GM04503 (cell line): ENCODE measurements around the gene TCP1.
"Not testable (repeated sequence)": the region's sequence is repeated elsewhere in the genome, so short reads cannot be mapped to it uniquely, and the experiment has no call there.

Experiments
- DNase-seq: peaks from one replicate; pipeline ENCODE4 v3.0.0-alpha.2; 2012; ENCODE audit warnings: low read depth

Gene TCP1

DNA sequence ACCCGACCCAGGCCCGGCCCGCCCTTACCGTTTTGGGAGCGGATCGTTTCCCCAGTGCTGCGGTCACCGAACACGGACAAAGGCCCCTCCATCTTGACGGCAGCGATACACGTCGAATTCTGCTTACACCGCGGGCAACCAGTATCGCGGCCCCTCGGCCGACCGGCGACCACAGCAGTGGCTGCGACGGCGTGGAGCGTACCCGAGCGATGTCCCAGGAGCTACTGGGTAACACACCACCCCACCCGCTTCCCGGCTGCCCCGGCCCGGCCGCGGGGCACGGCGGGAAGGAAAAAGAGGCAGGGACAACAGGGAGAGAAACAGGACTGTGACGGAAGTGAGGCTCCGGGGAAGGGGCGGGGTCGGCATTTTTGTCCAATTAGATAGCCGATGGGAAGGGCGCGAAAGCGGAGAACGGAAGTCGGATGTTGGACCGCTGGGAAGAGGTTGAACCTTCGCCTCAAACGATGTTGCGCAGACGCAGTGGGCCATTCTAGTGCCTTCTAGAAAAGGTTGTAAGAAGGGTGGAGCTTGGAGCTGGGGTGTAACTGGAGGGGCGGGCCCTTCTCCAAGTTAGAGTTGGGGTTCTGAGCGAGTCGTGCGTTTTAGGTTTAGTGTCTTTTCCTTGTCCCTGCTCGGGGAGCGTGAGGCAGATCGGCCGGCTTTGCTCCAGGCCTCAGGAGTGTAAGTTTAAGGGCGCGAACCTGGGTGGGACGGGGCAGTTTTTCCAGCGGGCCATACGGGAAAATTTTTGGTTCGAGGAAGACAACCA is at the start of gene TCP1:
Gene TCP1 (minus strand): TSS at position 226 of the 772 bp plus-strand sequence. CDS start 134 bp downstream, at position 92.
- peak; percentile 98 for DNase-seq

DNA sequence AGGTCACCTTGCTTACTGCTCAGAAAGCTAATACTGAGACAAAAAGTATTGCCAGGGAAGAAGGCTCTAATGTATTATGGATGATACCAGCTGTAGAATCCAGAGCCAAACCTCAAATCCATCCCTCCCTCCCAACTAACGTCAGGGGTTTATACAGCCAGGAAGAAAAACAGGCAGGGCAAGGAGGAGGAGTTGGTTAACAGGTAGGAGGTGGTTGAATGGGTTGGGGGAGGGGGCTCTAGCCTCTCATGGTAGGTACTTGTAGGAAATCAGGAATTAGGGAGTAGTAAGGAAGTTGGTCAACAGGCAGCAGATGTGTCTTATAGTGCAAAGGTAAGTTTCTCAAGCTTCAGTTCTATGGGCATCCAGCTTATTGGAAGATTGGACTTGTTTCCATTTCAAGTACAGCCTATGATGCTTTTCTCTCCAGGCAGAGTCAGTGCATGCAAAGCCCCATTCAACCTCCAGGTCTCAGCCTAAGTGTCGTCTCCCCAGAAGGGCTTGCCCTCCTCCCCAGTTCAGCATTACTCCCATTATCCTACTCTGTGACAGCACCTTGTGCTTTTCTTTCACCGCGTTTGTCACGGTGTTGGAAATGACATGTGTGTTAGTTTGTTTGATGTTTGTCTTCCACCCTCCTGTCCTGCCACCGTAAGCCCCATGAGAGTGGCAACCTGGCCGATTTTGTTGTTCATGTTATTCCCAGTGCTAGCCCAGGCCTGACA is 48.8 kb upstream of the TCP1 start:
- no peak for DNase-seq

DNA sequence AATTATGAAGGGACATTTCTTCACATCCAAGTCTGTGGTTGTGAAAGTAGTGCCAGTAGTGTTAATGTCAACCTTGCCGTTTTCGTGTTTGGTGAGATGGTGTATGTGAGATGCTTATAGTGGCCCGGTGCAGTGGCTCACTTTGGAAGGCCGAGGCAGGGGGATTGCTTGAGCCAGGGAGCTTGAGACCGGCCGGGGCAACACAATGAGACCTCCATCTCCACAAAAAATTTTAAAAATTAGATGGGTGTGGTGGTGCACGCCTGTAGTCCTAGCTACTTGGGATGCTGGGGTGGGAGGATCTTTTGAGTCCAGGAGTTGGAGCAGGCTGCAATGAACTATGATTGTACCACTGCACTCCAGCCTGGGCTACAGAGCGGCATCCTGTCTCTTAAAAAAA is 48.1 kb upstream of the TCP1 start:
- no peak for DNase-seq

DNA sequence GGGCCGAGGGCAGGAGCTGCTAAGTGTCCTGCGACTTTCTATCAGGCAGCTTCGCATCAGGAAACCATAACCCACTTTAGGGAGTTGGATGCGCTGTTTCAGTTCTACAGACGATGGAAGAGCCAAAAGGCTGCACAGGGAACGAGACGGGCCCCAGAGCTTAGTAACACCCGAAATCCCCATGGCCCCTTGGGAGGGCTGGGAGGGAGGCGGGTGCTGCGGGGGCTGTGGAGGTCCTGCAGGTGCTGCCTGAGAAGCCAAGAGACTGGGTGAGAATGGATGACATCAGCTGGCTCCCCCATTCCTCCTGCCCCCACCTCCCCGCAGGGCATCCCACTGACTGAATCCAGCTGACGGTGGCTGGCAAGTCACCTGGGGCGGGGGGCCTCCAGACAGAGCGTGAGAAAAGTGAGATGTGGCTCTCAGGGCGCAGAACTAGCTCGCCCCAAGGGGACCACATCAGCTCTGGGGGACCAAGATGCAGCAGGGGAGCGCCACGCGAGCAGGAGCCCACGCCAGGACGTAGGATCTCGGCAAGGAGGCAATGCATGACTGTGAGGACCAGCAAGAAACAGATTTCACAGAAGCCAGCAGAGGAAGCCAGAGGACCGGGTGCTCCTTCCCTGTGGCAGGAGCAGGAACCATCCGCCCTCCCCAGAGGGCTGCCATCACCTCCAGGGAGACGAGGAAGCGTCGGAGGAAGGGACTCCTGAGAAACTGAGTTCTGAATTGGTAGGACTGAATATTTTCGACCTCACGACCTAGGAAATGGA is 47.5 kb upstream of the TCP1 start:
- DNase-seq, result no peak

DNA sequence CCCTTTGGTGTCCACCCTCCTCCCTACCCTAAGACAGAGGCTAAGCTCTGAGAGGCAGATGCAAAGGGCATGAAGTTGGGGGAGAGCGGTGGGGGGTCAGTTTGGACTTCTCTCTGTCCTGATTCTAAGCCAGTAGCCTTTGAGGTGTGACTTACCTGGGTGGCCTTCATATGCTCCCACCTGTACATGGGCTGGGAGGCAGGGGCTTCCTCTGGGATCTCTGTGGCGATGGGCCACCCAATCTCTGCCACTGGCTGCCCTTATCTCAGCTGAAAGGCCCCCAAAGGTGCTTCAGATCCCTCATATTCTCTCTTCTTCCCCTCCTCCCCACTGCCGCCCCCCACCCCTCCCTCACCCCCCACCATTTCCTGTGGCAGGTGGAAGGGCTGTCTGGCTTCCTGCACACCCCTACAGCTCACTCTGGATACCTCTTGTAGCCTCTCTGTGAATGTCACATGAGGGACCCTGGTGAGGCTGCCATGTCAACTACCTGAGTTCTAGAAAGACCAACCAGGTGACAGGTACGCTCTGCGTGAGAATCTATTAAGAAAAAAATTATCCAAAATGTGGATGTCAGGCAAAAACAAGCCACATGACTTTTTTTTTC is 44.7 kb upstream of the TCP1 start:
- DNase-seq, result no peak

DNA sequence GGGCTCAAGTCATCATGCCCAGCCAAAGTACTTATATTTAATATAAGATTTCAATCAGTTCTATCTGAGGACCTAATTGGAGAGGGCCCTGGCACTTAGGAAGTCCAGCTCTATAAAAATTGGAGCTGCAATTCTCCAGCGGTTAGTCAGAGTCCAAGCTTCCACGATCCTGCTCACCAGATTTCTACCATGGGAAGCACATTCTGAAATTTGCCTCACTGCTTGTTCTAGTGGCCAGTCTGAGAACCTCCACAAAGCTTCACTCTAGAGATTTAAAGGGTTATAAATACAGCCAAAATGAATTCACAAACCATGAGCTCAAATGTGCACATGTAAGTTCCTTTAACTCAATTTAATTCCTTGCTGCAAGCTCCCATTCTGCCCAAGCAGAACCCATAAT is 44.2 kb upstream of the TCP1 start:
- peak; percentile 35 for DNase-seq

DNA sequence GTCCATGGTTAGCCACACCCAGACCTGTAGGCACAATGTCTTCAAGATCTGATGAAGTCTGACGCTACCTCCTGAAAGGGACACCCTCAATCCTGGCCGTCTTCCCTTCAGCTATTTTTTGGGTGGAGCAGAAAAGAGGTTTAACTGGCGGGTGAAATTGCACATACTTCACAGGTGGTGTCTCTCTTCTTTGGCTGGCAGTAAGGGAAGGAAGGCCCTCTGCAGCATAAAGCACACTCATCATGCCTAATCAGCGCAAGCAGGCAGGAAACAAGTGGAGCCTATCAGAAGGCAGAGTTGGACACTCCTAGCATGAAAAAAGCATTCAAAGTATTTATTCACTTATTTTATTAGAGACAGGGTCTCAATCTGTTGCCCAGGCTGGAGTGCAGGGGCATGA is 43.5 kb upstream of the TCP1 start:
- DNase-seq, result no peak

DNA sequence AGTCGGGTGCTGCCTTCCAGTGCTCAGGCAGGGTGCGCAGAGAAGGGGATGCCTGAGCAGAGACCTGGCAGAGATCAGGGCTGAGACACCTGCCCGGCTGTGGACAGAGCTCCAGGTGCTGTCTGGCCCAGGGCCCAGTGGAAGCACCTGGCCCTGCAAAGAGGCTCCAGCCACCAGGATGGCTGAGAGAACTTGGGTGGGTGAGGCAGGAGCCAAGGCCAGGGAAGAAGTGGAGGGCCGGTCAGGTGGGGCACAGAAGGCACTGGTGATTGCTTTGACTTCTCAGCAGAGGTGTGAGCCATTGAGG is 41.9 kb upstream of the TCP1 start:
- no peak for DNase-seq

DNA sequence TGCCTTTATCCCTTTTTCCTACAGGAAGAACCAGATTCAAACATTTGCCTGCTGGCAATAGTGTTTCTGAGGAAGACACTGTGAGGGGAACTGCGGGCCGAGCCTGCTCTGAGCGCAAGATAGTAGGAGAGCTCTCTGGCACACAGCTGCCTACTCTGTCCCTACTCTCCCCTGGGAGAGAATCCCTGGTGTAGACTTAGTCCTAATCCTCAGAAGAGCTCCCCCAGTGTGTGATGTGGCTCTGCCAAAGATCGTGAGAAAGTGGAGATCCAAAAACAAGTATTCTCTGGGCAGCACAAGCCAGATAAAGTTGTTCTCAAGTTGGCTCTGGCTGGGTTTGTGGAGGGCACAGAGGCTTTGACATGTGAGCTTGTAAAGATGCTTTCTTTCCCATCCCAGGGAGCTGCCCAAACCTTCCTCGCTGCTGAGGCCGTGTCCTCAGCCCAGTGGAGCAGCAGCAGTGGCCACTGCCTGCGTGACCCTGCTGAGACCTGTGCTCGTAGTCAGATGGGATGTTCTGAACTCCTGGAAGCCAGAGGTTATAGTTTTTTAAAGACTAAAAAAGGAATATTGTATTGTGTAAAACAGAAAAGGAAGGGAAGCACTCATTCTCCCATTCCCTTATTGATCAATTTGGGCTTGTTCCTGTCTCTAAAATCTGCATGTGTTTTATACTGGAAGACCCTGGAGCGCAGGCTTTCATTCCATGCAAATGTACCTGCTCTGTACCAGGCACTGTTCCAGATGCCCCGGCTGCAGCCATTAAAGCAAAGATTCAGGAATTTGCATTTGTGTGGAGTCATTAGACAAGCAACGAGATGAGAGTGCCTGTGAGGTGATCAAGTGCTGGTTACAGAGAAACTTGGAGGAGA is 41.3 kb upstream of the TCP1 start:
- DNase-seq, result no peak

DNA sequence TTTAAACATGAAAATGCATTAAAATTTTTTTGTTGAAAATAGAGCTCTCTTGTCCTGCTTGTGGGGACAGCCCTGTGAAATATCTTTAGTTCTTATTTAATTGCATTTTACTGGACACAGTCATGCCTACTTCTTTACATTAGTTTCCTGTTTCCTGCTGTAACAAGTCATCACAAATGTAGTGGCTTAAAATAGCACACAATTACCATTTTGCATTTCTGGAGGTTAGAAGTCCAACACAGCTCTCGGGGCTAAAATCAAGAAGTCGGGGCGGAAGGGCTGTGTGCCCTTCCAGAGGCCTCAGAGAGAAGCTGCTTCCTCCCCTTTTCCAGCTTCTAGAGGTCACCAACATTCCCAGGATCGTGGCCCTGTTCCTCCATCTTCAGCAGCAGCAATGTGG is 40.1 kb upstream of the TCP1 start:
- no peak for DNase-seq

DNA sequence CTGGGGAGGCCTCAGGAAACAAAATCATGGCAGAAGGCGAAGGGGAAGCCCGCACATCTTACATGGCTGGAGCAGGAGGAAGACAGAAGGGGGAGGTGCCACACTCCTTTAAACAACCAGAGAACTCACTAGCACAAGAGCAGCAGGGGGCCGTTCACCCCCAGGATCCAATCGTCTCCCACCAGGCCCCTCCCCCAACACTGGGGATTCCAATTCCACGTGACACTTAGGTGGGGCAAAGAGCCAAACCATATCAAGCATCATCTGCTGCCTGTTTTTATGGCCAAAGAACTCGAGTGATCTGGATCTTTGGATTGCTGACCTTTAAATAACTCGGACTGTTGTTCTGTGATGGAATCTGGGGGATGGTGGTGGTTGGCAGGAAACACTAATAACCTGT is 38.7 kb upstream of the TCP1 start:
- DNase-seq, result no peak

DNA sequence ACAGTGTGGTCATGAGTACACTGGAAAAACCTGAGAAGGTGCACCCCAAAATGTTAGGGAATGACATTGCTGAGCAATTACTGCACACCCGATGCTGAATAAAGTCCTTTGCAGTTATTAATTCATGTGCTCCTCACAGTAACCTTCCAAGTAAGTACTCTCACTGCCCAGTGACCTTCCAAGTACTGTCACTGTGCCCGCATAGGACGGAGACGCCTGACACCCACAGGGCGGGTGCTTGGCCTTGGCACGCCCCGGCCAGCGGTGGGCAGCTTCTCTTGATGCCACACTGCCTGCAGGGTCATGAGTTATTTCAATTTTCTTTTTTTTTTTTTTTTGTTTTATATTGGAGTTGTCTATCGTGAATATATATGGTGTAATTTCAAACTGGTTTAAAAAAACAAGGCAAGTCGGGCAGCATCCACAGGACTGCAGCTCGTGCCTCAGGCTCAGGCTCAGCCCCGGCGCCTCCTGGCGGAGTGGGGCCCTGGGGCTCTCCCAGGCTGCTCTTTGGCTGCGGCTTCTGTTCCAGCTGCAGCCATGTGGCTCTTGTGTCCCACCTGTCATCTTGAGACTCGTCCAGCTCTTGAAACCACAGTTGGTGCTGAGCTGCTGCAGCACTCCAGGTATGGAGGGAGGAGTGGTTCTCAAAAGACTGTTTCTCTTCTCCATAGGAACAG is 37.7 kb upstream of the TCP1 start:
- no peak for DNase-seq

DNA sequence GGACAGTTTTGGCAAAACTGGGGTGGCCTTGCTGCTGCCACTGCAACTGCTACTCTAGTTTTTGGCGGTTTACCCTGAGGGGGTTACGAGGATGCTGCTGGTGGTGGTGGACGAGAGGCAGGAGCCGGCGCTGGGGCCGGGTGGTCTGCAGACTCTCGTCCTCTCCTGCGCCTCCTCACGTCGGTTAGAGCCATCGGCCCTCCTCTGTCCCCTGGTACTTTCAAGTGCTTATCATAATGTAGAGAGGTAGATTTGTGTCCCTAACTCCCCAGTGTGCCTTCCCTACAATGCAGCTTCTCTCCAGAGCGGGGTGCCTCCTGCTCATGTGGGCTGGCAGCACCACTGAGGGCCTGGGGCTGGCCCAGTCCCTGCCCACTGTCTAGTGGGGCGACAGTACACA is 36.6 kb upstream of the TCP1 start:
- DNase-seq, result no peak

DNA sequence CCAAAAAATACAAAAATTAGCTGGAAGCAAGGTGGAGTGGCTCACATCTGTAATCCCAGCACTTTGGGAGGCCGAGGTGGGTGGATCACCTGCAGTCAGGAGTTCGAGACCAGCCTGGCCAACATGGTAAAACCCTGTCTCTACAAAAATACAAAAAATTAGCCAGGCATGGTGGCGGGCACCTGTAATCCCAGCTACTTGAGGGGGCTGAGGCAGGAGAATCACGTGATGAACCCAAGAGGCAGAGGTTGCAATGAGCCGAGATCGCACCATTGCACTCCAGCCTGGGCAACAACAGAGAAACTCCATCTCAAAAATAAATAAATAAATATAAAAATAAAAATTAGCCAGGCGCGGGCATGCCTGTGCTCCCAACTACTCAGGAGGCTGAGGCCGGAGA is 35.3 kb upstream of the TCP1 start:
- DNase-seq, result not testable (repeated sequence)

DNA sequence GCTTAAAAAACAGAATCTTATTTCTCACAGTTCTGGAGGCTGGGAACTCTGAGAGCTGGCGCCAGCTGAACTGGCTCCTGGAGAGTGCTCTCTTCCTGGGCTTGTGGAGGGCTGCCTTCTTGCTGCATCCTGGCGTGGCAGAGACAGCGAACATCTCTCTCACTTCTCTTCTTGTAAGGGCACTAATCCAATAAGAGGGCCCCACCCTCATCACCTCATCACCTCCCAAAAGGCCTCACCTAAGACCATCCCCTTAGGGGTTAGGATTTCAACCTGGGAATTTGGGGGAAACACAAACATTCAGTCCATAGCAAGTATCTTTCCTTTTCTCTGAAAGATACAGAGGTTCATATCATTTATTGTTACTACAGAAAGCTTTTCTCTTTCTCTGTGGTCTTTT is 34.6 kb upstream of the TCP1 start:
- DNase-seq, result no peak

DNA sequence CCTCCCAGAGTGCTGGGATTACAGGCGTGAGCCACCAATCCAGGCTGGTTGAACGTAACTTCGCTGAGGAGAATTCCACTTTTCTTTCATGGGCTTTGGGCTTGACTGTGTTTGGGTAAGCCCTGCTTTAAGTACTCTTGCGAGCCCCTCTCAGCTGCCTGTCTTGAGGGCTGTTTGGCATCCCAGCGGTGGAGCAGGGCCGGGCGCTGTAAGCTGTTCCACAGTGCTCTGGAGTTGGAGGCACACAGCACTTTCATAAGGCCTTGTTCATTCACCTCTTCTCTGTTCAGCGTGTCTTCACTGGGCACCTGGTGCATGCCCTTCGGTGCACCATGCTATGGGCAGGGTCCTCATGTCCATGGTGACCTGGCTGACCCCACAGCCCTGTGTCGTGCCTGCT is 32.3 kb upstream of the TCP1 start:
- no peak for DNase-seq

DNA sequence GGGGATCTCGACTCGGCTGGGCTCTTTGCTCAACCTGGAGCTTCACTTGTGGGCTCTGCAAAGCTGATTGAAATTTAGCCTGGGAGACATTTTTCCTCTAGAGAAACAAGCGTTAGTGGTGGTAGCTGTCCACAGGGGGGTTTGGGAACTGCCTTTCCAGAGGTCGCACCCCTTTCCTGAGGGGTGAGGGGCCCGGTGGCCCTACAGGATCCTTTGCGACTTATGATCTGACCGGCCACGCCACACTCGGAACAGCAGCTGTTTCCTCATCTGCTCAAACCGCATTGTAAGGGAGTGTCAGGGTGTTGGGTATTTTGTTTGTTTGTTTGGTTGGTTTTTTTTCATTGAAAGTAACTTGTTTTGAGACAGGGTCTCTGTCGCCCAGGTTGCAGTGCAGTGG is 31.7 kb upstream of the TCP1 start:
- no peak for DNase-seq

DNA sequence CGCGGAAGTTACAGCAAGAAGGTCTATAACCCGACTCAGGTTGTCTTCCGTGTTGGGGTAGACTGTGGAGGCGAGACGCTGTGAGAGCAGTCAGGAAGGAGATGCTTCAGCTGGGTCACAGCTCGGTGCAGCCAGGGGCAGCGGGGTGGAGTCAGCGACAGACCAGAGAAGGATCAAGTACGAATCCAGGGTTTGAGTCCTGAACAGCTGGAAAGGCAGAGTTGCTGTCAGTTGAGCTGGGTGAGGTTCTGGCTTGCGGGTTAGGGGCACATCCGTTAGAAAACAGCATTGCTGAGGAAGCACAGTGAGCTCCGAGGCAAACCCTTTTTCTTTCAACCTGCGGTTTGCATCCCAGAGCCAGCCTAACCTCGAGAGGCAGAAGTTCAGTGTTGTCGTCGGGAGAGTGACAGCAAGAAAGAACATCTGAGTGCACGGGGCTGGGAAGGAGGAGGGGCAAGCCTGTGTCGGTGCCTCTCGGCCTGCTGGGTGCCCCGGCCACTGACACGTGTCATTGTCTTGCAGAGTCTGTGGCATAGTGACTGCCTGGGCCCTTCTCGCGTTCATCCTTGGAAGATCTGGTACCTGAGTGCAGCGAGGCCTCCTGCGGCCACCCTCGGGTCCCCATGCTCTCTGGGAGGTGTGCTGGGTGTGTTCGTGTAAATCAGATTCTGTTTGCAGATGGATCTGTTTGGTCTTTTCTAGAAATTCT is 30.7 kb upstream of the TCP1 start:
- DNase-seq, result no peak

DNA sequence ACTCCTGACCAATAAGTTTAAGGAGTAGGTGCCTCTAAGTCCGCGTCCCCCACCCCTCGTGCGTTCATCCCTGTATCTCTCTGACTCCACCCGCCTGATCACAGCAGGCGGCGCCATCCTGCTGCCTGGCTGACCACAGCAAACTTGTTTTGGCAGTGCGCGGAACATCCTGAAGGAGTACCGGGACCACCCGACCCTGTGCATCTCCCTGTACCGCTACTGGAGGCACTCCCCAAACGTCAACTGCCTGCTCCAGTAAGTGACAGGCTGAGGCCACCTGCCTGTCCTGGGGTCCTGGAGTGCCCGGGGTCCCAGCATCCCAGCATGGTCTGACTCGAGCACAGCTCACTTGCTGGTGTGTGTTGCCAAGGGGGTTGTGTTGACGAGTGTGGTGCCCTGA is 29.7 kb upstream of the TCP1 start:
- DNase-seq, result no peak

DNA sequence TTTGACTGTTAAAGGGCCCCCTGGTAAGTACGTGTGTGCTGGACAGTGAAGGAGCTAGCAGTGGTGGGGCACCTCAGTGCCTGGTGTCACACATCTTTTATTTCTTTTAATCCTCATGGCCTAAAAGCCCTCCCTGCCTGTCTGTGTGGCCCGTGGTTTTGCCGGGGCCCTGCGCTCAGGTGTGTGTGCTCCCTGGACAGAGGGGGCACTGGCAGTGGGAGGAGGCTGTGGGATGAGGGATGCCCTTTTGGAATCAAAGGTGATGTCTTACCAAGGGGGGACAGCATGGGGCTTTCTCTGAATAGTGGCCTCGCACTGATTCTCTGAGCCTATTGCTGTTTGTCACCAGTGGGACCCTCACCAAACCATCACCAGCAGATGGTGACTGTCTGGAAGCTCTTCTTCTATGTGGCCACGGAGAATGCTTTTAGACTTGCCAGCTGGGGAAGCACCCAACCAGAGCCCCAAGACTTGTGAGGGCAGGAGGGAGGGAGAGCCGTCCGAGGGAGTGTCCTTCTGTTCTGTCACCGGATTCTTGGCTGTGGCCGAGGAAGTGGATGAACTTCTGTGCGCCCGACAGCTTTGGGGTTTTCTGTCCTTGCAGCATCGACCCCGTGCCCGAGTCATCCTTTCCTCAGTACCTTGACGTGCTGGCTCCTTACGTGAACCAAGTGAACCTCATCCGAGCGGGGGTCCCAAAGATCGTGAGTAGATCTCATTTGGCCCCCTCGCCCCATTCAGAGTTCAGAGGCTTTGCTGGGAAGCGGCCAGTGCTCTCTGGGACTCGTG is 28.7 kb upstream of the TCP1 start:
- no peak for DNase-seq
